Measurements from ENCODE around the gene FMN2. TPM values are rescaled to one million over a fixed set of nuclear protein-coding genes. Genes with fewer than 3 reads are reported as not detected.

Gene FMN2
- total and polyA plus RNA-seq, 2 experiments from 2014 or later: 0.97 TPM; not detected in 1

- no peak for DNase-seq (ENCODE audit: low spot score)
- Histone ChIP-seq H3K4me3 (no peak overlapping the region), H3K9me2 (replicated peaks; ENCODE audit: insufficient read depth) (no peaks in the 10 kb centered on the region), H2AFZ (no peak overlapping the region), H3K36me3 (replicated peaks; ENCODE audit: insufficient read depth, low read depth) (no peaks in the 10 kb centered on the region), H3K9me3 (ENCODE audit: low read depth) (peaks cover 9% of the 10 kb centered on the region), H4K20me1 (ENCODE audit: insufficient read depth, poor library complexity, severe bottlenecking) (no peaks in the 10 kb centered on the region), H3K4me2 (no peak overlapping the region), H3K27ac (no peak overlapping the region), H3K79me2 (no peaks in the 10 kb centered on the region), H3K4me1 (ENCODE audit: insufficient read depth) (no peaks in the 10 kb centered on the region), H3K27me3 (no peaks in the 10 kb centered on the region)
- no peak for TF ChIP-seq EZH2phosphoT487 (IDR thresholded peaks at IDR 0.05; ENCODE audit: low read depth, severe bottlenecking, unreplicated experiment)
- WGBS (ENCODE audit: low lambda C conversion rate, missing lambda C conversion rate): 92% methylated on average over 6 of the region's 6 CpGs
These were observed 153.9 kb downstream of the FMN2 start for GRCh38 chr1:240245629-240246020.

- Histone ChIP-seq H2AFZ (no peak overlapping the region), H3K9me2 (replicated peaks; ENCODE audit: insufficient read depth) (no peaks in the 10 kb centered on the region), H3K27ac (no peak overlapping the region), H3K9me3 (ENCODE audit: low read depth) (peaks cover 9% of the 10 kb centered on the region), H3K36me3 (replicated peaks; ENCODE audit: insufficient read depth, low read depth) (no peaks in the 10 kb centered on the region), H3K4me3 (no peak overlapping the region), H4K20me1 (ENCODE audit: insufficient read depth, poor library complexity, severe bottlenecking) (no peaks in the 10 kb centered on the region), H3K4me2 (no peak overlapping the region), H3K79me2 (no peaks in the 10 kb centered on the region), H3K27me3 (no peaks in the 10 kb centered on the region), H3K4me1 (ENCODE audit: insufficient read depth) (no peaks in the 10 kb centered on the region)
- DNase-seq (ENCODE audit: low spot score): no peak
- TF ChIP-seq CTCF (IDR thresholded peaks at IDR 0.05; ENCODE audit: poor library complexity) (no peak), EZH2phosphoT487 (IDR thresholded peaks at IDR 0.05; ENCODE audit: low read depth, severe bottlenecking, unreplicated experiment) (peak; percentile 83), EZH2 (IDR thresholded peaks at IDR 0.05; ENCODE audit: borderline replicate concordance) (no peak)
- 49% methylated on average over 3 of the region's 3 CpGs for WGBS (ENCODE audit: low lambda C conversion rate, missing lambda C conversion rate)
These were observed 156.2 kb downstream of the FMN2 start for GRCh38 chr1:240247899-240248298.

GRCh38 chr1:240254006-240254405 lies 162.3 kb downstream of the FMN2 start:
- Histone ChIP-seq H3K79me2 (no peaks in the 10 kb centered on the region), H3K4me2 (no peak overlapping the region), H3K4me1 (ENCODE audit: insufficient read depth) (no peaks in the 10 kb centered on the region), H4K20me1 (ENCODE audit: insufficient read depth, poor library complexity, severe bottlenecking) (no peaks in the 10 kb centered on the region), H3K27me3 (no peaks in the 10 kb centered on the region), H2AFZ (no peak overlapping the region), H3K36me3 (replicated peaks; ENCODE audit: insufficient read depth, low read depth) (no peaks in the 10 kb centered on the region), H3K9me3 (ENCODE audit: low read depth) (peaks cover 7% of the 10 kb centered on the region), H3K4me3 (no peak overlapping the region), H3K9me2 (replicated peaks; ENCODE audit: insufficient read depth) (no peaks in the 10 kb centered on the region), H3K27ac (no peak overlapping the region)
- no peak for DNase-seq (ENCODE audit: low spot score)
- TF ChIP-seq CTCF (IDR thresholded peaks at IDR 0.05; ENCODE audit: poor library complexity) (no peak), EZH2phosphoT487 (IDR thresholded peaks at IDR 0.05; ENCODE audit: low read depth, severe bottlenecking, unreplicated experiment) (no peak)
- 94% methylated on average over 5 of the region's 5 CpGs for WGBS (ENCODE audit: low lambda C conversion rate, missing lambda C conversion rate)

- no peaks in the 10 kb centered on the region for H3K9me2 ChIP-seq (replicated peaks; ENCODE audit: insufficient read depth)
- no peaks in the 10 kb centered on the region for H3K27me3 ChIP-seq
- H4K20me1 ChIP-seq (ENCODE audit: insufficient read depth, poor library complexity, severe bottlenecking): no peaks in the 10 kb centered on the region
- H2AFZ ChIP-seq: no peak overlapping the region
- H3K4me2 ChIP-seq: no peak overlapping the region
- WGBS (ENCODE audit: low lambda C conversion rate, missing lambda C conversion rate): 91% methylated on average over 10 of the region's 11 CpGs
- H3K4me1 ChIP-seq (ENCODE audit: insufficient read depth): no peaks in the 10 kb centered on the region
- no peak overlapping the region for H3K4me3 ChIP-seq
- TF ChIP-seq CTCF (IDR thresholded peaks at IDR 0.05; ENCODE audit: poor library complexity): no peak
- no peak for TF ChIP-seq EZH2 (IDR thresholded peaks at IDR 0.05; ENCODE audit: borderline replicate concordance)
- no peak for TF ChIP-seq EZH2phosphoT487 (IDR thresholded peaks at IDR 0.05; ENCODE audit: low read depth, severe bottlenecking, unreplicated experiment)
- no peak overlapping the region for H3K27ac ChIP-seq
- no peak for DNase-seq (ENCODE audit: low spot score)
- H3K79me2 ChIP-seq: no peaks in the 10 kb centered on the region
- no peaks in the 10 kb centered on the region for H3K9me3 ChIP-seq (ENCODE audit: low read depth)
- no peaks in the 10 kb centered on the region for H3K36me3 ChIP-seq (replicated peaks; ENCODE audit: insufficient read depth, low read depth)
These were observed 163.2 kb downstream of the FMN2 start for GRCh38 chr1:240254778-240255291.
